HG03066 (cell line): ENCODE data around the gene STK10.

ENCODE experiments used
- ATAC-seq: cut with Tn5 transposase; IDR thresholded peaks from one replicate; pipeline ENCODE4 v1.9.1; 2021; ENCODE audit warnings: low read depth; ENCODE audit not compliant: unreplicated experiment

STK10 gene

GRCh38 chr5:172144931-172145869 lies 42.8 kb downstream of the STK10 start:
- no peak for ATAC-seq

GRCh38 chr5:172144291-172144815 lies 43.7 kb downstream of the STK10 start:
- ATAC-seq: no peak

GRCh38 chr5:172143875-172144274 lies 44.1 kb downstream of the STK10 start:
- ATAC-seq: no peak

GRCh38 chr5:172142709-172143215 lies 45.3 kb downstream of the STK10 start:
- no peak for ATAC-seq

GRCh38 chr5:172141949-172142319 lies 46.1 kb downstream of the STK10 start:
- no peak for ATAC-seq

GRCh38 chr5:172140866-172141265 lies 47.2 kb downstream of the STK10 start:
- ATAC-seq: no peak

GRCh38 chr5:172140120-172140519 lies 47.9 kb downstream of the STK10 start:
- ATAC-seq: no peak

GRCh38 chr5:172137046-172137445 lies 51.0 kb downstream of the STK10 start:
- no peak for ATAC-seq

- ATAC-seq: no peak
These were observed 54.5 kb downstream of the STK10 start for GRCh38 chr5:172133359-172134029.

GRCh38 chr5:172131690-172132089 lies 56.3 kb downstream of the STK10 start:
- no peak for ATAC-seq

- no peak for ATAC-seq
These were observed 58.6 kb downstream of the STK10 start for GRCh38 chr5:172129256-172129910.

GRCh38 chr5:172127581-172127980 lies 60.4 kb downstream of the STK10 start:
- no peak for ATAC-seq

- ATAC-seq: no peak
These were observed 64.7 kb downstream of the STK10 start for GRCh38 chr5:172123269-172123692.

GRCh38 chr5:172119921-172120688 lies 67.9 kb downstream of the STK10 start:
- no peak for ATAC-seq

GRCh38 chr5:172118891-172119290 lies 69.1 kb downstream of the STK10 start:
- ATAC-seq: no peak

GRCh38 chr5:172117977-172118701 lies 69.9 kb downstream of the STK10 start:
- no peak for ATAC-seq

GRCh38 chr5:172115541-172115982 lies 72.5 kb downstream of the STK10 start:
- no peak for ATAC-seq

GRCh38 chr5:172114875-172115422 lies 73.1 kb downstream of the STK10 start:
- peak; percentile 50 for ATAC-seq

- ATAC-seq: no peak
These were observed 75.0 kb downstream of the STK10 start for GRCh38 chr5:172113036-172113435.
